Muscle layer of duodenum (tissue), 2 donors: Measurements from ENCODE around the gene OR5H14.
"Not testable (repeated sequence)": the region's sequence is repeated elsewhere in the genome, so short reads cannot be mapped to it uniquely, and the experiment has no call there.

Experiments used
- H3K27ac ChIP-seq: one replicate; pipeline ENCODE4 v1.7.0; 2013; ENCODE audit warnings: mild to moderate bottlenecking, low read length
- H3K27me3 ChIP-seq: one replicate; pipeline ENCODE4 v1.7.0; 2013; ENCODE audit warnings: low read depth, mild to moderate bottlenecking, control low read depth, low read length
- H3K36me3 ChIP-seq, 2 donors: one replicate each; pipeline ENCODE4 v1.7.0; 2013; ENCODE audit warnings: low read length in 2 of 2, control low read depth in 1 of 2, mild to moderate bottlenecking in 1 of 2; ENCODE audit not compliant: insufficient read depth in 2 of 2, control insufficient read depth in 1 of 2
- H3K4me1 ChIP-seq, 2 donors: one replicate each; pipeline ENCODE4 v1.7.0; 2013; ENCODE audit warnings: low read length in 2 of 2, mild to moderate bottlenecking in 2 of 2, control low read depth in 1 of 2, moderate library complexity in 1 of 2; ENCODE audit not compliant: insufficient read depth in 2 of 2, control insufficient read depth in 1 of 2
- H3K4me3 ChIP-seq, 2 donors: one replicate each; pipeline ENCODE4 v1.7.0; 2013; ENCODE audit warnings: low read length in 2 of 2, low read depth in 1 of 2, mild to moderate bottlenecking in 1 of 2
- H3K9me3 ChIP-seq, 2 donors: one replicate each; pipeline ENCODE4 v1.7.0; 2013; ENCODE audit warnings: low read length in 2 of 2, control low read depth in 1 of 2, mild to moderate bottlenecking in 1 of 2; ENCODE audit not compliant: control insufficient read depth in 1 of 2
- donor health status: healthy.

The OR5H14 gene

GRCh38 chr3:98148751-98149150, 1.5 kb downstream of the OR5H14 start:
- Histone ChIP-seq H3K4me1 (no peaks in the 10 kb centered on the region), H3K4me3 (no peak overlapping the region), H3K27ac (no peak overlapping the region), H3K9me3 (peaks cover 0 to 6% of the 10 kb centered on the region in 2 donors), H3K27me3 (no peaks in the 10 kb centered on the region), H3K36me3 (no peaks in the 10 kb centered on the region)

- not testable (repeated sequence) for H3K4me1 ChIP-seq, H3K36me3 ChIP-seq, H3K4me3 ChIP-seq, H3K27me3 ChIP-seq, H3K27ac ChIP-seq, H3K9me3 ChIP-seq
These were observed 2.2 kb downstream of the OR5H14 start for GRCh38 chr3:98149456-98149855.

GRCh38 chr3:98151241-98151640, 4.0 kb downstream of the OR5H14 start:
- peaks cover 0 to 6% of the 10 kb centered on the region in 2 donors for H3K9me3 ChIP-seq
- no peaks in the 10 kb centered on the region for H3K4me1 ChIP-seq
- no peaks in the 10 kb centered on the region for H3K27me3 ChIP-seq
- H3K36me3 ChIP-seq, result no peaks in the 10 kb centered on the region
- no peak overlapping the region for H3K4me3 ChIP-seq
- no peak overlapping the region for H3K27ac ChIP-seq

GRCh38 chr3:98166396-98166795, 19.1 kb downstream of the OR5H14 start, which contains the start of gene OR5H15:
OR5H15 (plus strand) TSS chr3:98166696; CDS start chr3:98168700, 2,004 bp downstream.
- Histone ChIP-seq H3K36me3 (no peaks in the 10 kb centered on the region), H3K9me3 (no peaks in the 10 kb centered on the region), H3K27ac (no peak within 1 kb of the TSS), H3K4me1 (no peaks in the 10 kb centered on the region), H3K27me3 (no peaks in the 10 kb centered on the region), H3K4me3 (no peak within 1 kb of the TSS)

DNA sequence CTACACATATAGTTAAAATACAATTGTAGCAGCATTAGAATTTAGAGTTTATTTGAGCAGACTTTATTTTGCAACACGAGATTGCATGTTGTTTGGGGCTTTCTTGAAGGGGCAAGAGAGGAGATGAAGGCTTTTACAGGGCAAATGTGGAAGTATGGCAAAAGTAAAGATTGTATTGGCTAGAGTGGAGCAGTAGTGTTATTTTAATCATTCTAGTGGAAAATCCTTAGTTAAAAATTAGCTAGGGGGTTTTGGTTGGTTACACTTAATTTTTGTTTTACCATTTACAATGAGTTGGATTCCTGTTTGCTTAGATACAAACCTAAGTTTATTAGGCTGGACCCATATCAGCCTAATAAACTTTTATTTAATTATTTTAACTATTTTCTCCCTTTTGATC, 23.8 kb downstream of the OR5H14 start:
- Histone ChIP-seq H3K9me3 (no peaks in the 10 kb centered on the region), H3K27ac (no peak overlapping the region), H3K27me3 (no peaks in the 10 kb centered on the region), H3K4me3 (no peak overlapping the region), H3K36me3 (no peaks in the 10 kb centered on the region), H3K4me1 (no peaks in the 10 kb centered on the region)

- H3K4me3 ChIP-seq, result no peak overlapping the region
- H3K9me3 ChIP-seq, result no peaks in the 10 kb centered on the region
- no peaks in the 10 kb centered on the region for H3K4me1 ChIP-seq
- H3K36me3 ChIP-seq, result no peaks in the 10 kb centered on the region
- H3K27me3 ChIP-seq, result no peaks in the 10 kb centered on the region
- H3K27ac ChIP-seq, result no peak overlapping the region
These were observed 25.3 kb downstream of the OR5H14 start for GRCh38 chr3:98172621-98173020.

- H3K4me3 ChIP-seq, result no peak overlapping the region
- H3K27me3 ChIP-seq, result no peaks in the 10 kb centered on the region
- no peaks in the 10 kb centered on the region for H3K9me3 ChIP-seq
- no peaks in the 10 kb centered on the region for H3K36me3 ChIP-seq
- H3K4me1 ChIP-seq, result no peaks in the 10 kb centered on the region
- no peak overlapping the region for H3K27ac ChIP-seq
These were observed 33.1 kb downstream of the OR5H14 start for GRCh38 chr3:98180319-98180890.

DNA sequence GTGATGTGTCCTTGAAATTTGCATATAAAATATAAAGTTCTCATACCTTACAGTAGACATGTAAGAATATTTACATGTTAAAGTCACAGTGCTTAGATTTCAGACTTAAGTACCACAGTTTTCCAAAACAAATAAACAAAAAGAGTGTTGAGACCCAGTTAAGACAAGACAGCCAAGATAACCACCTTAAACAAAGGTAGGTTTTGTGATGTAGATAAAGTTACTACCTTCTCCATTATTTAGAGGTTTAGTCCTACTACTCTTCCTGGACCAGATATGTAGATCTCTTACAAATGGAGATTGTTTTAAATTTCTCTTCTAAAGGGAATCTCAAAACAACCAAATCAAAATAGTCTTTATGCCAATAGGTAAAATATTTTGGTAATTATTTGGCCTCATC, 34.9 kb downstream of the OR5H14 start:
- H3K4me3 ChIP-seq, result no peak overlapping the region
- no peaks in the 10 kb centered on the region for H3K36me3 ChIP-seq
- no peaks in the 10 kb centered on the region for H3K27me3 ChIP-seq
- H3K27ac ChIP-seq, result no peak overlapping the region
- H3K4me1 ChIP-seq, result no peaks in the 10 kb centered on the region
- no peaks in the 10 kb centered on the region for H3K9me3 ChIP-seq

- H3K4me1 ChIP-seq, result no peaks in the 10 kb centered on the region
- H3K27ac ChIP-seq, result no peak overlapping the region
- H3K36me3 ChIP-seq, result no peaks in the 10 kb centered on the region
- no peak overlapping the region for H3K4me3 ChIP-seq
- H3K27me3 ChIP-seq, result no peaks in the 10 kb centered on the region
- H3K9me3 ChIP-seq, result no peaks in the 10 kb centered on the region
These were observed 37.9 kb downstream of the OR5H14 start for GRCh38 chr3:98185180-98185579.

DNA sequence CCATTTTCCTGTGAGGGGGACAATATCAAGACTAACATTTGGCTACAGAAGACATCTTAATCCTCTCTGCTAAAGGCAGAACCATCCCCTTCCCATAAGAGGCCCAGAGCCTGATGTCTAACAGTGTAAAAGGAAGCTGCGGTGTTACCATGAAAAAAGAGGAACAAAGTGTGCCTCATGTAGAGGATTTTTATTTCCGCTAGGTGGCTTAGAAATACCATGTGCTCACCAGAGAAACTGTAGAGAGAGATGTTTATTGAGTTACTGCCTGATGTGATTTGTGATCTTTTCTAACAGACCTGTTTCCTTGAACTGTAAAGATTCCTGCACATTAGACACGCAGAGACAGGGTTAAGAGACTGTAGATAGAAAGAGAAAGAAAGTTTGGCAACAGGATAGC, 41.3 kb downstream of the OR5H14 start:
- no peaks in the 10 kb centered on the region for H3K9me3 ChIP-seq
- no peaks in the 10 kb centered on the region for H3K36me3 ChIP-seq
- H3K4me1 ChIP-seq, result no peaks in the 10 kb centered on the region
- no peaks in the 10 kb centered on the region for H3K27me3 ChIP-seq
- no peak overlapping the region for H3K4me3 ChIP-seq
- no peak overlapping the region for H3K27ac ChIP-seq

- not testable (repeated sequence) for H3K27me3 ChIP-seq, H3K27ac ChIP-seq, H3K36me3 ChIP-seq, H3K9me3 ChIP-seq, H3K4me1 ChIP-seq, H3K4me3 ChIP-seq
These were observed 43.6 kb downstream of the OR5H14 start for GRCh38 chr3:98190911-98191310.

DNA sequence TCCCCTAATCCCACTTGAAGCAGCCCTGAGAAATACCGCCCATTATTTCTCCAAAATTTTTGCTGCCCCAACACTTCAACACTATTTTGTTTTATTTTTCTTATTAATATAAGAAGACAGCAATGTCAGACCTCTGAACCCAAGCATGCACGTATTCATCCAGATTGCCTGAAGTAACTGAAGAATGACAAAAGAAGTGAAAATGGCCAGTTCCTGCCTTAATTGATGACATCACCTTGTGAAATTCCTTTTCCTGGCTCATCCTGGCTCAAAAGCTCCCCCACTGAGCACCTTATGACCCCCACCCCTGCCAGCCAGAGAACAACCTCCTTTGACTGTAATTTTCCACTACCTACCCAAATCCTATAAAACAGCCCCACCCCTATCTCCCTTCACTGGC, 49.0 kb downstream of the OR5H14 start:
- not testable (repeated sequence) for H3K9me3 ChIP-seq, H3K27me3 ChIP-seq, H3K4me3 ChIP-seq, H3K36me3 ChIP-seq, H3K4me1 ChIP-seq, H3K27ac ChIP-seq
